CD4-positive, alpha-beta T cell treated with Interleukin-21 for 1 hour (primary cell): ENCODE measurements around the gene IFI27.
"Not testable (repeated sequence)": the region's sequence is repeated elsewhere in the genome, so short reads cannot be mapped to it uniquely, and the experiment has no call there.

ENCODE experiments used
- DNase-seq: peaks from one replicate; pipeline ENCODE4 v3.0.0-alpha.2; 2020

The IFI27 gene

GRCh38 chr14:94110552-94111181 lies at the start of gene IFI27:
IFI27 (plus strand) TSS chr14:94110736.
- DNase-seq, result no peak

- no peak for DNase-seq
Measured at GRCh38 chr14:94062344-94062940, 48.1 kb upstream of the IFI27 start.

GRCh38 chr14:94066089-94066676 lies 44.4 kb upstream of the IFI27 start:
- no peak for DNase-seq

- not testable (repeated sequence) for DNase-seq
Measured at GRCh38 chr14:94072076-94072475, 38.5 kb upstream of the IFI27 start.

GRCh38 chr14:94074534-94074933 lies 36.0 kb upstream of the IFI27 start:
- DNase-seq, result no peak

- no peak for DNase-seq
Measured at GRCh38 chr14:94075008-94075407, 35.5 kb upstream of the IFI27 start.

- no peak for DNase-seq
Measured at GRCh38 chr14:94077111-94077821, 33.3 kb upstream of the IFI27 start.

- DNase-seq, result no peak
Measured at GRCh38 chr14:94077823-94078222, 32.7 kb upstream of the IFI27 start.

GRCh38 chr14:94079891-94080620 lies 30.5 kb upstream of the IFI27 start:
- peak; percentile 38 for DNase-seq

GRCh38 chr14:94080621-94081385 lies 29.7 kb upstream of the IFI27 start, which contains the start of the genes DDX24 and IFI27L1:
DDX24 (minus strand) TSS chr14:94081202; CDS start chr14:94079742, 1,460 bp downstream.
IFI27L1 (plus strand) TSS chr14:94081310; CDS start chr14:94096938, 15,628 bp downstream.
- peak; percentile 97 for DNase-seq

- peak; percentile 30 for DNase-seq
Measured at GRCh38 chr14:94081386-94081820, 29.1 kb upstream of the IFI27 start.

GRCh38 chr14:94087891-94088290 lies 22.6 kb upstream of the IFI27 start:
- DNase-seq, result no peak

- no peak for DNase-seq
Measured at GRCh38 chr14:94088516-94088915, 22.0 kb upstream of the IFI27 start.

GRCh38 chr14:94089479-94089878 lies 21.1 kb upstream of the IFI27 start:
- DNase-seq, result no peak

GRCh38 chr14:94093418-94093817 lies 17.1 kb upstream of the IFI27 start:
- no peak for DNase-seq

GRCh38 chr14:94097091-94097490 lies 13.4 kb upstream of the IFI27 start:
- DNase-seq, result no peak

GRCh38 chr14:94098326-94098992 lies 12.1 kb upstream of the IFI27 start:
- no peak for DNase-seq

- DNase-seq, result no peak
Measured at GRCh38 chr14:94099006-94099405, 11.5 kb upstream of the IFI27 start.

GRCh38 chr14:94100847-94101246 lies 9.7 kb upstream of the IFI27 start:
- no peak for DNase-seq

GRCh38 chr14:94101748-94102147 lies 8.8 kb upstream of the IFI27 start:
- DNase-seq, result no peak

- no peak for DNase-seq
Measured at GRCh38 chr14:94102768-94103482, 7.6 kb upstream of the IFI27 start.
